Activated naive CD8-positive, alpha-beta T cell treated with anti-CD3 and anti-CD28 coated beads, Interleukin-2, amount 10 ng/mL, durations not matched to agents 7 days and 5 days (primary cell): Measurements from ENCODE around the gene LGALSL. TPM values are rescaled to one million over a fixed set of nuclear protein-coding genes. Genes with fewer than 3 reads are reported as not detected.

ENCODE experiments used
- ATAC-seq: fragments of 150-1000 bp; cut with Tn5 transposase; one replicate; pipeline ENCODE4 v1.10.0; 2021; ENCODE audit warnings: low read depth, moderate library complexity
- POLR2A ChIA-PET: fragments of 350-600 bp; sonication (Branson Sonifier 250); formaldehyde crosslinking; loops from one replicate; lab custom pipeline; 2021; ENCODE audit warnings: antibody characterized with exemption; lab: Charles Lee
- DNase-seq: peaks from one replicate; pipeline ENCODE4 v3.0.0; 2021
- H3K27ac Mint-ChIP-seq: one replicate; pipeline ENCODE4 v1.8.0; 2022; ENCODE audit warnings: mild to moderate bottlenecking, mixed read lengths
- H3K27me3 Mint-ChIP-seq: one replicate; pipeline ENCODE4 v1.8.0; 2022; ENCODE audit warnings: mild to moderate bottlenecking, moderate library complexity, mixed read lengths
- H3K36me3 Mint-ChIP-seq: one replicate; pipeline ENCODE4 v1.8.0; 2021; ENCODE audit warnings: mild to moderate bottlenecking, mixed read lengths
- H3K4me1 Mint-ChIP-seq: one replicate; pipeline ENCODE4 v1.8.0; 2021; ENCODE audit warnings: mixed read lengths
- H3K4me3 Mint-ChIP-seq: one replicate; pipeline ENCODE4 v1.8.0; 2022; ENCODE audit warnings: mild to moderate bottlenecking, moderate library complexity, mixed read lengths
- H3K9me3 Mint-ChIP-seq: one replicate; pipeline ENCODE4 v1.8.0; 2021; ENCODE audit warnings: mixed read lengths
- total RNA-seq, 2 experiments: library from RNA; stranded (reverse); gene quantifications; one replicate each; pipeline ENCODE4 v1.2.3, GENCODE V29; 2021

The LGALSL gene
- total RNA-seq, 2 experiments from 2014 or later, result 0.19 to 0.43 TPM

GRCh38 chr2:64454386-64455332 is 697 bp downstream of the LGALSL start:
- Mint-ChIP-seq H3K4me1 (peaks cover 7% of the 10 kb centered on the region), H3K4me3 (peak overlapping the region; percentile 74), H3K27me3 (peaks cover 38% of the 10 kb centered on the region), H3K36me3 (no peaks in the 10 kb centered on the region), H3K9me3 (no peaks in the 10 kb centered on the region), H3K27ac (no peak overlapping the region)
- POLR2A ChIA-PET, result no interaction called here
- DNase-seq, result peak; percentile 71
- peak; percentile 80 for ATAC-seq

- Mint-ChIP-seq H3K27ac (no peak overlapping the region), H3K36me3 (no peaks in the 10 kb centered on the region)
Measured at GRCh38 chr2:64455545-64455944, 1.6 kb downstream of the LGALSL start.

GRCh38 chr2:64456293-64456692 is 2.3 kb downstream of the LGALSL start:
- peaks cover 7% of the 10 kb centered on the region for H3K4me1 Mint-ChIP-seq
- no peaks in the 10 kb centered on the region for H3K9me3 Mint-ChIP-seq
- ATAC-seq (no peak), DNase-seq (no peak)
- peaks cover 34% of the 10 kb centered on the region for H3K27me3 Mint-ChIP-seq
- no peaks in the 10 kb centered on the region for H3K36me3 Mint-ChIP-seq
- H3K27ac Mint-ChIP-seq, result no peak overlapping the region
- H3K4me3 Mint-ChIP-seq, result no peak overlapping the region
- POLR2A ChIA-PET, result no interaction called here

More at GRCh38 chr2:64455545-64455944, 1.6 kb downstream of the LGALSL start:
- H3K4me1 Mint-ChIP-seq, result peaks cover 7% of the 10 kb centered on the region
- no peak for DNase-seq
- H3K9me3 Mint-ChIP-seq, result no peaks in the 10 kb centered on the region
- peaks cover 36% of the 10 kb centered on the region for H3K27me3 Mint-ChIP-seq
- ATAC-seq, result no peak
- H3K4me3 Mint-ChIP-seq, result peak overlapping the region; percentile 74
- POLR2A ChIA-PET, result no interaction called here

- no peak for ATAC-seq
- Mint-ChIP-seq H3K27me3 (peaks cover 23% of the 10 kb centered on the region), H3K4me3 (no peak overlapping the region), H3K4me1 (peaks cover 7% of the 10 kb centered on the region), H3K27ac (no peak overlapping the region), H3K36me3 (no peaks in the 10 kb centered on the region), H3K9me3 (no peaks in the 10 kb centered on the region)
- POLR2A ChIA-PET, result no interaction called here
- DNase-seq, result no peak
Measured at GRCh38 chr2:64457524-64457923, 3.6 kb downstream of the LGALSL start.

- H3K36me3 Mint-ChIP-seq, result no peaks in the 10 kb centered on the region
- no peaks in the 10 kb centered on the region for H3K9me3 Mint-ChIP-seq
- no peak overlapping the region for H3K27ac Mint-ChIP-seq
- DNase-seq, result no peak
- POLR2A ChIA-PET, result no interaction called here
- peaks cover 4% of the 10 kb centered on the region for H3K4me1 Mint-ChIP-seq
- no peak overlapping the region for H3K4me3 Mint-ChIP-seq
- ATAC-seq, result no peak
- peaks cover 21% of the 10 kb centered on the region for H3K27me3 Mint-ChIP-seq
Measured at GRCh38 chr2:64459575-64459974, 5.6 kb downstream of the LGALSL start.

GRCh38 chr2:64460330-64460729 is 6.4 kb downstream of the LGALSL start:
- H3K9me3 Mint-ChIP-seq, result no peaks in the 10 kb centered on the region
- POLR2A ChIA-PET, result no interaction called here
- no peaks in the 10 kb centered on the region for H3K36me3 Mint-ChIP-seq

GRCh38 chr2:64461271-64462058 is 7.5 kb downstream of the LGALSL start:
- DNase-seq (no peak), ATAC-seq (no peak)
- Mint-ChIP-seq H3K27me3 (peaks cover 4% of the 10 kb centered on the region), H3K27ac (no peak overlapping the region), H3K4me3 (no peak overlapping the region), H3K4me1 (no peaks in the 10 kb centered on the region), H3K36me3 (no peaks in the 10 kb centered on the region), H3K9me3 (no peaks in the 10 kb centered on the region)
- POLR2A ChIA-PET, result no interaction called here

More at GRCh38 chr2:64460330-64460729, 6.4 kb downstream of the LGALSL start:
- ATAC-seq (no peak), DNase-seq (no peak)
- H3K27me3 Mint-ChIP-seq, result peaks cover 16% of the 10 kb centered on the region
- H3K4me3 Mint-ChIP-seq, result no peak overlapping the region
- H3K4me1 Mint-ChIP-seq, result peaks cover 2% of the 10 kb centered on the region
- H3K27ac Mint-ChIP-seq, result no peak overlapping the region

- POLR2A ChIA-PET, result no interaction called here
- peaks cover 4% of the 10 kb centered on the region for H3K27me3 Mint-ChIP-seq
- no peak for DNase-seq
- H3K4me3 Mint-ChIP-seq, result no peak overlapping the region
- no peaks in the 10 kb centered on the region for H3K36me3 Mint-ChIP-seq
- no peak for ATAC-seq
- H3K9me3 Mint-ChIP-seq, result no peaks in the 10 kb centered on the region
- peaks cover under 1% of the 10 kb centered on the region for H3K4me1 Mint-ChIP-seq
- H3K27ac Mint-ChIP-seq, result no peak overlapping the region
Measured at GRCh38 chr2:64462171-64462570, 8.2 kb downstream of the LGALSL start.

- no peak for ATAC-seq
- H3K27ac Mint-ChIP-seq, result no peak overlapping the region
- peaks cover 6% of the 10 kb centered on the region for H3K27me3 Mint-ChIP-seq
- DNase-seq, result no peak
- POLR2A ChIA-PET, result no interaction called here
- H3K36me3 Mint-ChIP-seq, result no peaks in the 10 kb centered on the region
- H3K4me1 Mint-ChIP-seq, result peaks cover 2% of the 10 kb centered on the region
- no peaks in the 10 kb centered on the region for H3K9me3 Mint-ChIP-seq
- no peak overlapping the region for H3K4me3 Mint-ChIP-seq
Measured at GRCh38 chr2:64462940-64463700, 9.2 kb downstream of the LGALSL start.

- no peak for ATAC-seq
- POLR2A ChIA-PET, result no interaction called here
Measured at GRCh38 chr2:64463781-64464180, 9.8 kb downstream of the LGALSL start.

GRCh38 chr2:64466478-64467085 is 12.6 kb downstream of the LGALSL start:
- Mint-ChIP-seq H3K27me3 (peaks cover 8% of the 10 kb centered on the region), H3K27ac (no peak overlapping the region), H3K4me3 (no peak overlapping the region), H3K4me1 (peaks cover 2% of the 10 kb centered on the region), H3K36me3 (no peaks in the 10 kb centered on the region), H3K9me3 (no peaks in the 10 kb centered on the region)
- DNase-seq, result no peak
- no peak for ATAC-seq
- POLR2A ChIA-PET, result no interaction called here

More at GRCh38 chr2:64463781-64464180, 9.8 kb downstream of the LGALSL start:
- Mint-ChIP-seq H3K4me3 (no peak overlapping the region), H3K4me1 (peaks cover 2% of the 10 kb centered on the region), H3K27me3 (peaks cover 6% of the 10 kb centered on the region), H3K36me3 (no peaks in the 10 kb centered on the region), H3K9me3 (no peaks in the 10 kb centered on the region), H3K27ac (no peak overlapping the region)
- no peak for DNase-seq

GRCh38 chr2:64467096-64467843 is 13.3 kb downstream of the LGALSL start:
- Mint-ChIP-seq H3K27ac (no peak overlapping the region), H3K27me3 (peaks cover 8% of the 10 kb centered on the region), H3K36me3 (no peaks in the 10 kb centered on the region), H3K4me3 (no peak overlapping the region), H3K4me1 (peaks cover 2% of the 10 kb centered on the region), H3K9me3 (no peaks in the 10 kb centered on the region)
- POLR2A ChIA-PET, result no interaction called here
- DNase-seq (no peak), ATAC-seq (no peak)
